Ovary (tissue), 3 donors: Measurements from ENCODE around the gene WDR86.

ENCODE experiments used
- CTCF ChIP-seq, 3 donors: fragments of 450-650 bp in 2 of 3; fragments of 200-600 bp in 1 of 3; IDR thresholded peaks; one replicate each; pipeline versions ENCODE4 v1.5.1 to v1.8.0; 2016 to 2022; ENCODE audit warnings: antibody characterized with exemption in 3 of 3, mild to moderate bottlenecking in 1 of 3
- EP300 ChIP-seq: sonication (generic); formaldehyde crosslinking; IDR thresholded peaks from one replicate; pipeline ENCODE4 v1.6.1; 2017; ENCODE audit warnings: antibody characterized with exemption
- donor health status: DM: no; HTN: no; CAD: no.

DNA sequence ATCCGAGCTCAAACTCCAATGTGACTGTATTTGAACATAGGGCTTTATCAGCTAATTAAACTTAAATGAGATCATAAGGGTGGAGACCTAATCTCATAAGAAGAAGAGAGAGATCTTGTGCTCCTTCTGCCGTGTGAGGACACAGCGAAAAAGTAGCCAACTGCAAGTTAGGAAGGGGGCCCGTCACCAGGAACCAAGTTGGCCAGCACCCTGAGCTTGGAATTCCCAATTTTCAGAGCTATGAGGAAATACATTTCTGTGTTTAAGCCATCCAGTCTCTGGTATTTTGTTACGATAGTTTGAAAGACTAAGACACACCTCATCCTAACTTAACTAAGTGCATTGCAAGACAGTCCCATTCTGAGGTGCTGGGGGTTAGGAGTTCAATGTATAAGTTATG, 14.1 kb upstream of the WDR86 start:
- TF ChIP-seq CTCF (IDR thresholded peaks at IDR 0.05) (no peak), EP300 (no peak)
